ENCODE results near the gene STH. TPM values are rescaled to one million over a fixed set of nuclear protein-coding genes. Genes with fewer than 3 reads are reported as not detected.

Gene STH
- total RNA-seq, 2 experiments from 2014 or later, result not detected

DNA sequence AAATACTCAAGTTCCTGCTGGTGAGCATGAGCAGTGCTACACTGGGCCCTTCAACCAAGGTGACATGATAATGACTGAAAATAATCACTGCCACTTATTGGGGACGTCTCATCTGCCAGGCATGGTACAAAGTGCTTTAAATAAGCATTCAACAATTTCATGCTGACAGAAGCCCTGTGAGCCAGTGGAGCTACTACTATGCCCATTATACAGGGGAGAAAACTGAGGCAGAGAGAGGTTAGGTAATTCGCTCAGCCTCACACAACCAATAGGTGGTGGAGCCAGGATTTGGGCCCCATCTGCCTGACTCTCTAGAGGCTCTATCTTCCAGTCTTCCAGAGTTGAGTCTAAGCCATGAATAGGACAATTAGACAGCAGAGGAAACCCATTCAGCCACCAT, 30.3 kb upstream of the STH start:
- ChIA-PET POLR2A (no interaction called here), CTCF (no interaction called here)
- Mint-ChIP-seq H3K27ac (no peak overlapping the region), H3K9me3 (peaks cover 2% of the 10 kb centered on the region), H3K4me1 (ENCODE audit: low read depth) (no peaks in the 10 kb centered on the region), H3K4me3 (no peak overlapping the region), H3K36me3 (ENCODE audit: low read depth) (no peaks in the 10 kb centered on the region), H3K27me3 (peaks cover 28% of the 10 kb centered on the region)
- Histone ChIP-seq H3K4me3 (ENCODE audit: low read length) (no peak overlapping the region), H3K27ac (ENCODE audit: low read depth in 1 of 2, low read length in 2 of 2) (no peak overlapping the region), H3K36me3 (ENCODE audit: insufficient read depth, low read length) (no peaks in the 10 kb centered on the region), H3K9me3 (ENCODE audit: control insufficient read depth in 1 of 2, insufficient read depth in 1 of 2, low read length in 2 of 2) (peaks cover 0 to 7% of the 10 kb centered on the region in 2 experiments), H3K4me1 (ENCODE audit: insufficient read depth, low read length) (no peaks in the 10 kb centered on the region), H3K27me3 (ENCODE audit: control insufficient read depth in 1 of 2, insufficient read depth in 2 of 2, low read length in 2 of 2) (peaks cover 0 to 3% of the 10 kb centered on the region in 2 experiments)
- DNase-seq (no peak), ATAC-seq (ENCODE audit: poor library complexity) (no peak)
- intact Hi-C loops (cut with DNase I, micrococcal nuclease), result no loop called here
- TF ChIP-seq, protein P1, sequence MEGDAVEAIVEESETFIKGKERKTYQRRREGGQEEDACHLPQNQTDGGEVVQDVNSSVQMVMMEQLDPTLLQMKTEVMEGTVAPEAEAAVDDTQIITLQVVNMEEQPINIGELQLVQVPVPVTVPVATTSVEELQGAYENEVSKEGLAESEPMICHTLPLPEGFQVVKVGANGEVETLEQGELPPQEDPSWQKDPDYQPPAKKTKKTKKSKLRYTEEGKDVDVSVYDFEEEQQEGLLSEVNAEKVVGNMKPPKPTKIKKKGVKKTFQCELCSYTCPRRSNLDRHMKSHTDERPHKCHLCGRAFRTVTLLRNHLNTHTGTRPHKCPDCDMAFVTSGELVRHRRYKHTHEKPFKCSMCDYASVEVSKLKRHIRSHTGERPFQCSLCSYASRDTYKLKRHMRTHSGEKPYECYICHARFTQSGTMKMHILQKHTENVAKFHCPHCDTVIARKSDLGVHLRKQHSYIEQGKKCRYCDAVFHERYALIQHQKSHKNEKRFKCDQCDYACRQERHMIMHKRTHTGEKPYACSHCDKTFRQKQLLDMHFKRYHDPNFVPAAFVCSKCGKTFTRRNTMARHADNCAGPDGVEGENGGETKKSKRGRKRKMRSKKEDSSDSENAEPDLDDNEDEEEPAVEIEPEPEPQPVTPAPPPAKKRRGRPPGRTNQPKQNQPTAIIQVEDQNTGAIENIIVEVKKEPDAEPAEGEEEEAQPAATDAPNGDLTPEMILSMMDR (IDR thresholded peaks at IDR 0.05), result no peak

GRCh38 chr17:45969726-45970125, 29.3 kb upstream of the STH start:
- DNase-seq, result no peak
- peaks cover 0 to 3% of the 10 kb centered on the region in 2 experiments for H3K27me3 ChIP-seq (ENCODE audit: control insufficient read depth in 1 of 2, insufficient read depth in 2 of 2, low read length in 2 of 2)
- intact Hi-C loops (cut with DNase I, micrococcal nuclease), result no loop called here
- CTCF ChIA-PET, result no interaction called here
- Mint-ChIP-seq H3K27me3 (peaks cover 28% of the 10 kb centered on the region), H3K4me1 (ENCODE audit: low read depth) (no peaks in the 10 kb centered on the region), H3K4me3 (no peak overlapping the region), H3K36me3 (ENCODE audit: low read depth) (no peaks in the 10 kb centered on the region), H3K27ac (no peak overlapping the region), H3K9me3 (peaks cover 2% of the 10 kb centered on the region)
- H3K4me1 ChIP-seq (ENCODE audit: insufficient read depth, low read length), result no peaks in the 10 kb centered on the region
- no peaks in the 10 kb centered on the region for H3K36me3 ChIP-seq (ENCODE audit: insufficient read depth, low read length)
- peaks cover 0 to 7% of the 10 kb centered on the region in 2 experiments for H3K9me3 ChIP-seq (ENCODE audit: control insufficient read depth in 1 of 2, insufficient read depth in 1 of 2, low read length in 2 of 2)
- H3K27ac ChIP-seq (ENCODE audit: low read depth in 1 of 2, low read length in 2 of 2), result no peak overlapping the region
- POLR2A ChIA-PET, result no interaction called here
- no peak overlapping the region for H3K4me3 ChIP-seq (ENCODE audit: low read length)
- TF ChIP-seq, protein P1 (IDR thresholded peaks at IDR 0.05), result no peak
- no peak for ATAC-seq (ENCODE audit: poor library complexity)

GRCh38 chr17:45970659-45971058, 28.4 kb upstream of the STH start:
- Histone ChIP-seq H3K4me1 (ENCODE audit: insufficient read depth, low read length) (no peaks in the 10 kb centered on the region), H3K27me3 (ENCODE audit: control insufficient read depth in 1 of 2, insufficient read depth in 2 of 2, low read length in 2 of 2) (peaks cover 0 to 3% of the 10 kb centered on the region in 2 experiments), H3K36me3 (ENCODE audit: insufficient read depth, low read length) (no peaks in the 10 kb centered on the region), H3K4me3 (ENCODE audit: low read length) (no peak overlapping the region), H3K9me3 (ENCODE audit: control insufficient read depth in 1 of 2, insufficient read depth in 1 of 2, low read length in 2 of 2) (peaks cover 0 to 7% of the 10 kb centered on the region in 2 experiments), H3K27ac (ENCODE audit: low read depth in 1 of 2, low read length in 2 of 2) (no peak overlapping the region)
- TF ChIP-seq, protein P1 (IDR thresholded peaks at IDR 0.05), result no peak
- H3K27me3 Mint-ChIP-seq, result peaks cover 27% of the 10 kb centered on the region
- ChIA-PET POLR2A (no interaction called here), CTCF (no interaction called here)
- no peaks in the 10 kb centered on the region for H3K36me3 Mint-ChIP-seq (ENCODE audit: low read depth)
- H3K4me1 Mint-ChIP-seq (ENCODE audit: low read depth), result no peaks in the 10 kb centered on the region
- intact Hi-C loops (cut with DNase I, micrococcal nuclease), result no loop called here
- DNase-seq (no peak), ATAC-seq (ENCODE audit: poor library complexity) (no peak)
- H3K9me3 Mint-ChIP-seq, result peaks cover 2% of the 10 kb centered on the region
- no peak overlapping the region for H3K27ac Mint-ChIP-seq
- H3K4me3 Mint-ChIP-seq, result no peak overlapping the region
